Uterus (tissue), 4 donors: ENCODE data around the gene FXYD2. TPM values are rescaled to one million over a fixed set of nuclear protein-coding genes. Genes with fewer than 3 reads are reported as not detected.

Source experiments
- DNase-seq, 2 donors: peaks; one replicate each; pipeline ENCODE4 v3.0.0-alpha.2; 2019 to 2020
- H3K27ac ChIP-seq, 2 donors: fragments of 200-600 bp; sonication (generic); 1 replicate in 1 of 2; 2 replicates in 1 of 2; pipeline ENCODE4 v1.5.1; 2016 to 2018
- H3K27me3 ChIP-seq, 2 donors: fragments of 200-600 bp; sonication (generic); one replicate each; pipeline ENCODE4 v1.5.1; 2018 to 2019; ENCODE audit warnings: control low read depth in 1 of 2
- H3K36me3 ChIP-seq, 2 donors: fragments of 200-600 bp; sonication (generic); one replicate each; pipeline ENCODE4 v1.5.1; 2019; ENCODE audit warnings: control low read depth in 1 of 2
- H3K4me1 ChIP-seq, 2 donors: fragments of 200-600 bp; sonication (generic); one replicate each; pipeline ENCODE4 v1.5.1; 2018 to 2019; ENCODE audit warnings: control low read depth in 1 of 2
- H3K4me3 ChIP-seq, 2 donors: fragments of 200-600 bp; sonication (generic); 1 replicate in 1 of 2; 2 replicates in 1 of 2; pipeline ENCODE4 v1.5.1; 2018 to 2019; ENCODE audit warnings: mild to moderate bottlenecking in 1 of 2
- H3K9me3 ChIP-seq, 2 donors: fragments of 200-600 bp; sonication (generic); one replicate each; pipeline ENCODE4 v1.5.1; 2019; ENCODE audit warnings: control low read depth in 1 of 2
- POLR2A ChIP-seq, 2 donors: fragments of 450-650 bp; IDR thresholded peaks; one replicate each; pipeline ENCODE4 v1.6.1; 2016; ENCODE audit warnings: antibody characterized with exemption in 2 of 2, mild to moderate bottlenecking in 1 of 2, moderate library complexity in 1 of 2
- intact Hi-C: fragments of 100-400 bp; cut with DNase I; formaldehyde crosslinking; loops from one replicate; pipeline ENCODE4 v1.15.1; 2023; ENCODE audit warnings: low total_unique reads
- total RNA-seq, 4 donors: library from RNA; depleted of rRNA in 3 of 4; stranded (reverse); fragments of >200 nt in 3 of 4; gene quantifications; one replicate each; pipeline versions ENCODE4 v1.1.0 to v1.2.4, GENCODE V29; 2014 to 2023
- TF ChIP-seq, protein P1 (sequence below), 4 experiments: fragments of 200-600 bp in 2 of 4; fragments of 450-650 bp in 2 of 4; sonication (generic) in 2 of 4; IDR thresholded peaks; one replicate each; pipeline ENCODE4 v1.5.1; 2016 to 2019; ENCODE audit warnings: antibody characterized with exemption in 4 of 4, mild to moderate bottlenecking in 2 of 4, moderate library complexity in 1 of 4
- donor health status: DM: yes; HTN: yes; CAD: no.

The FXYD2 gene
- total RNA-seq, 4 donors from 2014 or later, result 2.1 to 36.4 (median 6.2) TPM

DNA sequence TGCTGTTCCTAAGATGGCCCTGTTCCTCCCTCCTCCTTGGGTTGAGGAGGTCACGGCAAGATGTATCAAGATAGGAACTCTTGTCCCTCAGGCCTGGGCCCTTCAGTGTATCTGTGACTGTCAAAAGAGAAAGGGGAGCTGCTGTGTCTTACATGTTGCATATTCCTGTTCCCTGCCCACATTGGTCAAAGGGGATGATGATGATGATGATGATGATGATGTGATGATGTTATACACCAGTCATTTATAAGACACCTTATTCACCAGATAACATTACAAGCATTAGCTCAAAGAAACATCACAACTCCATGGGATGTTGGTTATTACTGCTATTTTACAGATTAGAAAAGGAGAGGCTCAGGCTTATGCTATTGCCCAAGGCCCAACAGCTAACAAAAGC, 38.2 kb upstream of the FXYD2 start:
- intact Hi-C loops, result no loop called here
- Histone ChIP-seq H3K27ac (peak overlapping the region in 1 of 2 donors; percentile 67), H3K9me3 (no peaks in the 10 kb centered on the region), H3K4me3 (no peak overlapping the region), H3K27me3 (no peaks in the 10 kb centered on the region), H3K36me3 (no peaks in the 10 kb centered on the region), H3K4me1 (peaks cover 7 to 17% of the 10 kb centered on the region in 2 donors)
- no peak for DNase-seq
- no peak for TF ChIP-seq POLR2A (IDR thresholded peaks at IDR 0.05)
- TF ChIP-seq, protein P1, sequence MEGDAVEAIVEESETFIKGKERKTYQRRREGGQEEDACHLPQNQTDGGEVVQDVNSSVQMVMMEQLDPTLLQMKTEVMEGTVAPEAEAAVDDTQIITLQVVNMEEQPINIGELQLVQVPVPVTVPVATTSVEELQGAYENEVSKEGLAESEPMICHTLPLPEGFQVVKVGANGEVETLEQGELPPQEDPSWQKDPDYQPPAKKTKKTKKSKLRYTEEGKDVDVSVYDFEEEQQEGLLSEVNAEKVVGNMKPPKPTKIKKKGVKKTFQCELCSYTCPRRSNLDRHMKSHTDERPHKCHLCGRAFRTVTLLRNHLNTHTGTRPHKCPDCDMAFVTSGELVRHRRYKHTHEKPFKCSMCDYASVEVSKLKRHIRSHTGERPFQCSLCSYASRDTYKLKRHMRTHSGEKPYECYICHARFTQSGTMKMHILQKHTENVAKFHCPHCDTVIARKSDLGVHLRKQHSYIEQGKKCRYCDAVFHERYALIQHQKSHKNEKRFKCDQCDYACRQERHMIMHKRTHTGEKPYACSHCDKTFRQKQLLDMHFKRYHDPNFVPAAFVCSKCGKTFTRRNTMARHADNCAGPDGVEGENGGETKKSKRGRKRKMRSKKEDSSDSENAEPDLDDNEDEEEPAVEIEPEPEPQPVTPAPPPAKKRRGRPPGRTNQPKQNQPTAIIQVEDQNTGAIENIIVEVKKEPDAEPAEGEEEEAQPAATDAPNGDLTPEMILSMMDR (IDR thresholded peaks at IDR 0.05), result no peak

DNA sequence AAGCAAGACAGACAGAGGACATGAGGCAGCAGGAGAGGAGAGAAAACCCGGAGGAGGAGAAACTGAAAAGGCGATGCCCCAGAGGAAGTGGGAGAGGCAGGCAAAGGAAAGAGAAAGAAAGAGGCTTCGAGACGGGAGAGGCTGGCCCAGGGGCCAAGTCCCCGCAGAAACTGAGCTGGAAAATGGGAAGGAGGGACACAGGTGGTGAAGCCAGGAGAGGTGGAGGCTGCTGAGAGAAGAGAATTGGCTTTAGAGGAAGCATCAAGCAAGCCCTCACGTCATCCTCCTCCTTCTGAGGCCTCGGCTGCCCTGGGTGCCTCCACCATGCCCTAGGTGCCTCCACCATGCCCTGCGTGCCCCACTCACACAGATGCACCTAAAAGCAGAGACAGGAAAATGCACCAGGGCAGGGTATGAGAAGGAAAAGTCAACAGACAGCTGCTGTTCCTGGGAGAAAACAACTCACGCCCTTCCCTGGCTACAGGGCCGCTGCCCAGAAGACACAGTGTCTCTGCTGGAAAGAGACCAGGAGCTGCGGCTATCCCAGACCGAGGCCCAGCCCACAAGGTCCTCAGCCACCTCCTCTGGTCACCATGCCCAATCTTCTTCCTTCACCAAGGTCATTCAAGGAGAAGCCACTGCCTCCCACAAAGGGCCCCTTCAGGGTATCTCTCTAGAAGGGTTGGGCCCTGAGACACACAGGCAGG, 37.6 kb upstream of the FXYD2 start:
- Histone ChIP-seq H3K27ac (peak overlapping the region; percentile 60 to 67), H3K4me1 (peaks cover 7 to 15% of the 10 kb centered on the region in 2 donors)

DNA sequence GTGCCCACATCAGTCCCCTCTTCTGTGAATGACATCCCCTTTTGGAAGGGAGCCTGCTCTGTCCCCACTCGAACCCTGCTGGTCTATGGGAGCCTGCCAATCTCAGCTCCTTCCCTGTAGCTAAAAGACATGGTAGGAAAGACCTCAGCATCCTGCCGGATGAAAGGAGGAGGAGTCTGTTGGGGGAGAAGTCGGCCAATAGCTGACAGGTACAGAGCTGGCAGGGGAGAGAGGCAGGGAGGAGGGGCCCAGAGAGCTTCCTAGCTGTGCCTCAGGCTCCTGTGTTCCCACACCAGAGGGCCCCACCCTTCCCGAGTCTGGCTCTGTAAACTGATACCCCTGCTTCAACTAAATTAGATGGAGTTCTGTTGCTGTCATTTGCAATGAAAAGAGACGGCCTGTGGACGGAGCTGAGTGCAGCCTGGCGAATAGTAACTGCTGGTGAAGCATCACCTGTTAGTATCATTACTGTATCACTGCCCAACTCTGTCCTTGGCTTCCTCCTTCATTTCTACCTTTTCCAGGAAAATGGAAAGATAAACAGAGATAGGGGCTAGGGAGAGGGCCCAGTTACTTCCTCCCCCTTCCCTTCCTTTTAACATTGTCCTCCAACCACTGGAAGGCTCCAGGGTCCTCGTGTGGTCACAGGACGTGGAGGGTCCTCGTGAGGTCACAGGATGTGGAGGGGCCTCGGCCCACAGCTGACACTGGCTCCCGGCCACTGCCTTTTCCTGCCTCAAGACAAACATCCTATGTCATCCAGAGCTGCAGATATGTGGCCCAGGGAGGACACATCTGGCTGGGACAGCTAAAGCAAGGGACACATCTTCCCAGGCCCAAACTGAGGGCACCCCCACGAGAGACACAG, 36.8 kb upstream of the FXYD2 start:
- H3K27ac ChIP-seq, result peak overlapping the region; percentile 60 to 67

More for the DNA sequence above, 37.6 kb upstream of the FXYD2 start:
- no peak for DNase-seq
- intact Hi-C loops, result no loop called here
- no peaks in the 10 kb centered on the region for H3K27me3 ChIP-seq
- H3K4me3 ChIP-seq, result no peak overlapping the region
- no peaks in the 10 kb centered on the region for H3K36me3 ChIP-seq
- no peaks in the 10 kb centered on the region for H3K9me3 ChIP-seq
- no peak for TF ChIP-seq POLR2A (IDR thresholded peaks at IDR 0.05)
- TF ChIP-seq, protein P1 (IDR thresholded peaks at IDR 0.05), result no peak

DNA sequence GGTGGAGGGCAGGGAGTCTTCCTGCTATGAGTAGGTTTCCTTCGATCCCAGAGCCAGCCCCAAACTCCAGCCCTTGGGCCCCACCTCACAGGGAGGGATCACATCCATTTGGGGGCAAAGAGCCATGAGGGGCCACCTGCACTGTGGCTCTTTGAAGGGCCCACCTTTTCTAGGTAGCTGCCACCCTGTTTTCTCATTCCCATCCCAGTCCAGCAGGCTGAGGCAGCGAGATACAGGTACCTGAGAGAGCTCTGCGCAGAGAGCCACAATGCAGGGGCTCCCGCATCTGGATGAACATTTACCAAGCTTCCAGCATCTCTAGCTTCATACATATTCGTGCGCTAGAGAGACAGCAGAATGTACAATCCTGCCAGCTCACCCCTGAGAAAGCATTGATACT, 35.6 kb upstream of the FXYD2 start:
- DNase-seq, result peak in 1 of 2 donors; percentile 9
- H3K27ac ChIP-seq, result peak overlapping the region; percentile 60 to 67
- H3K9me3 ChIP-seq, result no peaks in the 10 kb centered on the region
- H3K27me3 ChIP-seq, result no peaks in the 10 kb centered on the region
- intact Hi-C loops, result no loop called here
- no peaks in the 10 kb centered on the region for H3K36me3 ChIP-seq
- no peak overlapping the region for H3K4me3 ChIP-seq
- peaks cover 7 to 12% of the 10 kb centered on the region in 2 donors for H3K4me1 ChIP-seq
- TF ChIP-seq, protein P1 (IDR thresholded peaks at IDR 0.05), result no peak
- TF ChIP-seq POLR2A (IDR thresholded peaks at IDR 0.05), result no peak

More for the DNA sequence above, 36.8 kb upstream of the FXYD2 start:
- no peaks in the 10 kb centered on the region for H3K27me3 ChIP-seq
- no peak for TF ChIP-seq POLR2A (IDR thresholded peaks at IDR 0.05)
- TF ChIP-seq, protein P1 (IDR thresholded peaks at IDR 0.05), result no peak
- peaks cover 7 to 12% of the 10 kb centered on the region in 2 donors for H3K4me1 ChIP-seq
- intact Hi-C loops, result no loop called here
- H3K9me3 ChIP-seq, result no peaks in the 10 kb centered on the region
- H3K4me3 ChIP-seq, result no peak overlapping the region
- no peaks in the 10 kb centered on the region for H3K36me3 ChIP-seq
- peak; percentile 33 to 59 for DNase-seq
